MM.1S (cell line): Measurements from ENCODE around the gene TMEM156.

ENCODE experiments used
- CTCF ChIP-seq: fragments of 300-600 bp; sonication (generic); IDR thresholded peaks from 2 replicates; pipeline ENCODE4 v1.5.1; 2016; ENCODE audit warnings: antibody characterized with exemption, low read length, mixed read lengths
- EZH2 ChIP-seq: fragments of 300-600 bp; sonication (generic); optimal IDR thresholded peaks from 2 replicates; pipeline ENCODE3; 2017; ENCODE audit warnings: low read depth, mild to moderate bottlenecking, antibody characterized with exemption, low read length, mixed read lengths
- EZH2phosphoT487 ChIP-seq: fragments of 300-600 bp; sonication (generic); IDR thresholded peaks from 2 replicates; pipeline ENCODE4 v1.6.1; 2018; ENCODE audit warnings: antibody characterized with exemption, low read length

GRCh38 chr4:38979081-38979480 is 53.1 kb downstream of the TMEM156 start:
- no peak for TF ChIP-seq CTCF
- no peak for TF ChIP-seq EZH2
- TF ChIP-seq EZH2phosphoT487 = no peak
